CD4-positive, alpha-beta T cell treated with Interleukin-17A for 1 hour (primary cell): ENCODE measurements around the gene CRYL1.

Source experiments
- DNase-seq: peaks from one replicate; pipeline ENCODE4 v3.0.0-alpha.2; 2020

CRYL1 gene

DNA sequence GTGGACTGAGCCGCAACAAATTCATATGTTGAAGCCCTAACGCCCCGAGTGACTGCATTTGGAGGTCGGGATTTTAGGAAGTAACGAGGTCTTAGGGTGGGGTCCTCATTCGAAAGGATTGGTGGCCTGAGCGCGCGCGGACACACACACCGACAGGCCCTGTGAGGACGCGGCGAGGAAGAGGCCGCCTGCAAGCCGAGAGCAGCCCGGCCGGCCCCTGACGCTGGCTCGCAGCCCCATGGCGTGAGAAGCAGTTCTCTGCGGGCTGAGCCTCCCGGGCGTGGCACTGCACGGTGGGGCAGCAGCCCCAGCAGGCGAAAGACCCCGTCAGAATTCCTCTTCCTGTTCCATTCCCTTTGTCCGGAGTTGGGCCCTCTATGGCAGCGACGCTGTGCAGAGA lies 131.2 kb downstream of the CRYL1 start:
- DNase-seq, result no peak

DNA sequence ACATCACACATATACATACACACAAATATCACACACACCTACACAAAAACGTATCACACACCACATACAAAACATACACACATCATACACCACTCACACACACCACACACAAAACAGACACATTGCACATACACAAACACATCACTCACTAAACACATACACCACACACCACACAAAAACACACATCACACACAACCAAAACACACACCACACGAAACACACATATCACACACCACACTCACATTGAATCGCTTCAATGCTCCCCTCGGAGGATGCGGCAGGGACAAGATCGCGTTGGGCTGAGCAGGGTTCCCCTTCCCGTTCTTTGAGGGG lies 131.5 kb downstream of the CRYL1 start:
- no peak for DNase-seq

DNA sequence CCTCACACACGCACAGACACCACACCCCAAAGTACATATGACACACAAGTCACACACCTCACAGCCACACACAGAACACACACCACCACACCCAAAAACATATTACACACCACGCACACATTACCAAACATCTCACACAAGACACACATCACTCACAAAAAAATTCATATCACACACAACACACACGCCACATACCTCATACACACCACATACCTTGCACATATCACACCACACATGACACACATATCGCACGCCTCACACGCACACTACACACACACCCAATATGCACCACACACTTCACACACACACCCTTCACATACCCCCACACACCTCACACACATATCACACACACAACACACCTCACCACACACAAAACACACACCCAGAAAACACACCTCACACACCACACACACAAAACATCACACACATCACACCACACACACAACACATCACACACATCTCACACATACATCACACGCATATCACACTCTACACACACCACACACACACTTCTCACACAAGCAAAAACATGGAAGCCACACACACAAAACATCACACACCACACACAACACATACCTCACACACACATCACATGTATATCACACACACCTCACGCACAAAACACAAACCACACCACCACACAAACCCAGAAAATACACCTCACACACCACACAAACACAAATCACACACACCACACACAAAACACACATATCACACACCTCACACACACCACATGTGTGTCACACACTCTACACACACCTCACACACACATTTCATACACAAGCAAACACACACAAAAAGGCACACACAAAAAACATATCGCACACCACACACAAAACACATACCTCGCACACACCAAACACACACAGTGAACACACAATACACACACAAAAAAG lies 132.1 kb downstream of the CRYL1 start:
- no peak for DNase-seq

DNA sequence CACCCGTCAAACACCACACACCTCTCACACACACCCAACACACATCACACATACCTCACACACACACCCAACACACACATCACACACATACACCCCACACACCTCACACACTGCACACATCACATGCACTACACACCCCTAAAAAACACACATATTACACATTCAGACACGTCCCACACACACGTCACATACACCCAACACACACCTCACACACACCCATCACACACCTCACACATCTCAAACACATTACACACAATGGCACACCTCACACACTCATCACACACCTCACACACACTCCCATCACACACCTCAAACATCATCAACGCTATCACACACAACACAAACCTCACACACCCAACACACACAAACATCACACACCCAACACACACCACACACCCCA lies 133.1 kb downstream of the CRYL1 start:
- DNase-seq, result no peak

DNA sequence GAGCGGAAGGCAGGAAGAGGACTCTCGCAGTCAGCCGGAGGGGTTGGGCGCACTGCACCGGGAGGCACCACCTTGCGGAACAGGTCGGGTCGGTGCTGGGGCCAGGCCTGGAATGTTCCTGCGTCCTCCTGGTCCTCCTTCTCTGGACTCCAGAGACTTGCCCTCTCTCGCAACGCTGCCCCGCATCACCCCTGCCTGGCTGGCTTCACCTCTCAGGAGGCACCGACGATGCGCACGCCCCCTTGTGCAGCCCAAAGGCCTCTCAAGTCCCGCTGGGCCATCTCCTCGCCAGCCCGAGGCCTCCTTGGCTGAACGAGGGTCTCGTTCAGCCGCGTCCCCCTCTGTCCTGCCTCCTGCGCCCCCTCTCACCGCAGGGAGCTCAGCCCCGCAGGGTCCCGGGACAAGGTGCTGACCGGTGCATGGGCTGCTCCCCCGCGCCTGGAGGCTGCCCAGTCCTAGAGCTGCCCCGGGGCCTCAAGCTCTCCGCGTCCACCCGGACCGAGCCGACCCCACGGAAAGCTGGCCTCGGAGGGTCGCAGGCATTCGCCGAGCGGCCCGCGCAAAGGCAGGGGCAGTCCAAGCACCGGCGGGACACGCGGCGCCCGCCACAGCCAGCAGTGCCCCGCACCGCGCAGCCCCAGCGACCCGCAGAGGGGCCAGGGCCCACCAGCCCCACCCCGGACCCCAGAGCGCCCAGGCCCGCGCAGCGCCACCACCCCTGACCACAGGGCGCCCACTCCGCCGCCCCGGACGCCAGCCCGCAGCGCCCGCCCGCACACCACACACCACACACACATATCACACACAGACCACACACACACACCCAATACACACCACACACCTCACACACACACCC lies 133.8 kb downstream of the CRYL1 start:
- no peak for DNase-seq

DNA sequence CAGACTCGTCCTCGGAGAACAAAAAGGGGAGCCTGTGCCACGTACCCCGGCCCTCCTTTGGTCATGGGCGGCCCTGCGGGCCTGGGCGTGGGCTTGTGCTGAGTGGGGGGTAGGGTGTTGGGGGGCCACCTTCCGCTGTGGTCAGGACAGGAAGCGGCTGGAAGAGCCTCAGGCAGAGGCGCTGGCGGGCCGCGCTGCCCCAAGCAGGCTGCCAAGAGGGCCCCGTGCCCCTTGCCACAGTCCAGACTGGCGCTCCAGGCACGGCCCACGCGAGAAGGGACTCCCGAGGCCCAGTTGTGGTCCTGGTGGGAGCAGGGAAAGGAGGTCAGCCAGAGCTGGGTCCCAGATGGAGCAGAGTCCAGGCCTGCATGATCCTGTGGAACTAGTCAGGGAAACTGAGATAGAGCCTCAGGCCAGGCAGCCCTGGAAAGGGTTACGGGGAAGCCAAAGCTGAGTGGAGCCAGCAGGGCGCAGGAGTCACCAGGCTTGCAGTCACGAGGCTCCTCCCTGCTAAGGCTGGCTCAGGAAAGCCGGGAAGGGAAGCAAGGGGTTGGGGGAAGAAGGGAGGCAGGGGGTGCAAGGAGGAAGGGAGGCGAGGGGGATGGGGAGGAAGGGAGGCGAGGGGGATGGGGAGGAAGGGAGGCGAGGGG lies 135.0 kb downstream of the CRYL1 start:
- no peak for DNase-seq

GRCh38 chr13:20389696-20390525 lies 135.7 kb downstream of the CRYL1 start:
- no peak for DNase-seq

DNA sequence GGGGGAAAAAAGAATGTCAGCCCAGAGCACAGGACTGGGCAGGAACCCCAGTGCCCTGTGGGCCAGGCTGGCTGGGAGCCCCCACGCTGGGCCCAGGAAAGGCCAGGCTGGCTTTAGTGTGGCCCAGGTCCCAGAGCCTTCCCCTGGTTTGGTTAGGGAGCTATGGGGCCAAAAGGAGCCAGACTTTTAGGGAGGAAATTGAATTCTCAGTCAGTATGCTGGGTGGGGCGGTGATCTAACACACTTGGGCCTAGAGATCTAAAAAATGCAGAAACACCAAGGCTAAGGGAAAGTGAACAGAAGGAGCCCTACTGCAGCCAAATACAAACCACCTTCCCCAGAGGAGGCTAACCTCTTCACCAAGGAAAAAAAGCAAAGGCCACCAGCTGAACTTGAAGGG lies 137.5 kb downstream of the CRYL1 start:
- DNase-seq, result no peak

DNA sequence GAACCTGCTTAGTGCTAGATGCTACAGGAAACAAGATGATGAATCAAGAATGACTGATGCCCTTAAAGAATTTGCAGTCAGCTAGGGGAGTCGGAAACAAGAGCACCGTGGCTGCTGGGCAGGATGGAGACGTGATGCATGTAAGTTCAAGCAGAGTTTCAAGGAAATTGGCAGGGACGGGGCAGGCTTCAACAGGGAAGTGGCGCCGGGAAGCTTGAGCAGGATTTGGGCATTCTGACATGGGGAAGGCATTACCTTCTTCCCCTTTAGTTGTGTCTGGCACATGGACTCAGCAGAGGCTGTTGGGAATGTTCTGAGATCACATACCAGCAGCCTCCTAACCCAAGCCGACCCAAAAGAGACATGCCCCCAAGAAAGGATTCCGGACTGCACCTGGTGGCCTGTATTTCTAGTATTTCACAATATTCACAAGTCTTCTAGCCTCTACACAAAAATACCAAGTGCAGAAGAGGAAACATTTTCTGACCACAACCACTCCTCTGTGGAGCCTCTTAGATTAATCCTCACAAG lies 138.2 kb downstream of the CRYL1 start:
- DNase-seq, result no peak

DNA sequence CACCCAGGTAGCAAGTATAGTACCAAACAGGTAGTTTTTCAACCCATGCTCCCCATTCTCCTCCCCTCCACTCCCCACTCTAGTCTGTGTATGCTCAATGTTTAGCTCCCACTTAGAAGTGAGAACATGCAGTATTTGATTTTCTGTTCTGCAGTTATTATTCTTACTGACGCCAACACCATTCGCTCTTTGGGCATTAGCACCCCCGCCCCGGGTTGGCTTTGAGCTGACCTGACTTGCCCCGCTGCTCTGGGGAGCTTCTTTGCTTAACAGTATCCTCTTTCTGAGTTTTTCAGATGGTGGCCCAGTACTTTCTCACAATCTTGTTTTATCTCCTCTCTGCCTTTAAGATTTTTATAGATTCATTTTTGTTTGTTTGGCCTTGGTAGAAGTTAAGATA lies 138.7 kb downstream of the CRYL1 start:
- DNase-seq, result no peak

DNA sequence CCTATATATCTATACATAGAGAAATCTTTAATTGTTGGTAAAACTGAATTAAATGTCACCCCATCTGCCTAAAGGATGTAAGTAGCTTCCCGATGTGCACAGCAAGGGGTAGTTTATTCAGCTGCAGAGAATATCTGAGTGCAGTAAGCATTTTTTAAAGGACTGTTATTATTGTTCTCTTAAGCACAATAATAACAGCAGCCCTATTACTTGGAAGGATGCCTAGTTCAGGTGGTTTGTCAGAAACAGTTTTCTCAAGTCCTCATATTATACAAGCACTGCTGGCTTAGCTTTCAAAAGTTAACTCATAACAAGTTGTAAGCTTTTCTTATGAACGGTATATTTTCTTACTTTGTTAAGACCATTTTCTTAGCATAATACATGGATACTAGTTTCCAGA lies 142.6 kb downstream of the CRYL1 start:
- no peak for DNase-seq

DNA sequence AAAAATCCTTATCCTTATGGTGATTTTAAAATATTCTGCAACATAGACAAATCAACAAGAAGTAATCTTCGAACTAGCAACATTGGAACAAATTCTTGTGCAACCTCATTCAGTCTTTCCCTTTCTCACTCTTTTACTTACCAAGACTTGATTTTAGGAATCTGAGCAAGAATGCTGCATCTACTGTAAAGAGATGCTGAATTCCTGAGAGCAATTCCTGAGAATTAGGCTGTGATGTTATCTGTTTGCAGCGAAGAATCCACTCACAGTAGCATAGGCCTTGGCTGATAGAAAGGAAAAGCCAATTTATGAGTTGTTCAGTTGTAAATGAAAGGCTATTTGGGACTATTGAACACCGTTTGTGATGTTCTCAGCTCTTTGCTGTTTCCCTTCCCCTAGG lies 144.3 kb downstream of the CRYL1 start:
- no peak for DNase-seq

- DNase-seq, result no peak
Observed at GRCh38 chr13:20378721-20379120, 146.9 kb downstream of the CRYL1 start.

- no peak for DNase-seq
Observed at GRCh38 chr13:20377720-20378119, 147.9 kb downstream of the CRYL1 start.

- DNase-seq, result no peak
Observed at GRCh38 chr13:20375871-20376270, 149.8 kb downstream of the CRYL1 start.

DNA sequence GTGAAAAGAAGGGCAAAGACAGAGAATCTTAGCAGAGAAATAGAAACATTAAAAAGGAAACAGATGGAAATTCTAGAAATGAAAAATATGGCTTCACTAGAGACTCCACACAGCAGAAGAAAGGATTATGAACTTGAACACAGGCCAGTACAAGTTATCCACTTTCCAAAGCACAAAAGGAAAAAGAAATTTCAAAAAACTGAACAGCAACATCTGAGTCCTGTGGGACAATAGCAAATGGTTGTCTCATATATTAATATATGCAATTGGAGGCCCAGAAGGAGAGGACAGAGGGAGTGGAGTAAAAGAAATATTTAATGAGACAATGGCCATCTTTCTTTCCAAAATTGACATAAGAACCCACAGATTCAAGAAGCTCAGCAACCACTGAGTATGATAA lies 151.8 kb downstream of the CRYL1 start:
- no peak for DNase-seq

DNA sequence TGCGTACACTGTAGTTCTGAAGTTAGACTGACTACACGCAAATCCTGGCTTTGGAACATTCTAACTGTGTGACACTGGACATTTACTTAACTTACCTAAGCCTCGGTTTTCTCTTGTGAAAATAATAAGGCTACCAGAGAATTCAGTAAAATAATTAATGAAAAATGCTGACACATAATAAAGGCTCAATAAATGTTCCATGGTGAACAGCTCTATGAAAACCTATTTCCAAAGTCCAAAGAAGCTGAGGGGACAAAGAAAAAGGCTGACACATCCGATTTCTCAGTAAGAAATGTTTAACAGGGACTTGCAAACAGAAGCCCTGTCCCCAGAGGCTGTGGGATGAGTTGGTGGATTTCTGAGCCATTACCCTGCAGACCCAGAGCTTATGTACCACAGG lies 153.8 kb downstream of the CRYL1 start:
- no peak for DNase-seq

DNA sequence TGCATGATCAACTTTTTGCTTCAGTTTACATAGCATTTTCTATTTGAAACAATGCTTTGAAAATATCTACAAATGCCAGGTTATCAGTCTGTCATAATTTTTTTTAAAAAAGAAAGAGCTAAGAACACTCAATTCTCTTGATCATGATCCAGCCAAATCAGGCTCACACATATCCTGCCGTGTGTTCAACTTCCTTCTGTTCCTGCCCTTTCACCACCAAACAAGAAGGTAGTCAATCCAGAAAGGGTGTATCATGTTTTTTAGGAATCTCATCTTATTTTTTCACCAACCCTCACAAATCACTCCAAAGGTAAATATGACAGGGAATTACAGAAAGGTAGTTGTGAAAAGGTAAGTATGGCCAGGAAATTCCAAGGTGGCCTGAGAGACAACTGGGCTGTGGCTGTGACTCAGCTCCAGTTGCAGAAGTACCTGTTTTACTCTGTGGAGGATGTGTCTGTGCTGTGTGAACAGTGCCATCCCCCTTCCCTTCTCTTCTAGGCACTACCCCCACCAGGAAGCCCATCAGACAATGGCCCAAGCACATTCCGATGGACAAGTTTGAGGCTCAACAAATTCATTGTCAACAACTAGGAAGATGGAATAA lies 154.7 kb downstream of the CRYL1 start:
- DNase-seq, result no peak

DNA sequence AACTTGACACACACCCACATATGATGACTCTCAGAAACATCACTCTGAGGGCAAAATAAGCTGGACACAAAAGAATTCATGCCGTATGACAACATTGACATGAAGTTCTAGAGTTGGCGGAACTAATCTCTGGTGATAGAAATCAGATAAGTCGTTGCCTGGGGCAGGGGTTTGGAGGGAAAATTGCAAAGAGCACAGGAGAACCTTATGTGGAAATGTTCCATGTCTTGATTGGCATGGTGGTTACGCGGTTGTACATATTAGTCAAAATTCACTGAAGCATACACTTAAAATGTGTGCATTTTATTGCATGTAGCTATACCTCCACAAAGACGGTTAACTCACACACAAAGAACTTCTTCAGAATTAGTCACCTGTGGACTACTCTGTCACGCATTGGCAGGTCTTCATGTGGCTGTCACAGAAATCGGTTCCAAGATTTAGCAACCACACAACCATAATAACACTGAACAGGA lies 155.7 kb downstream of the CRYL1 start:
- no peak for DNase-seq

- DNase-seq, result no peak
Observed at GRCh38 chr13:20366056-20366455, 159.6 kb downstream of the CRYL1 start.

DNA sequence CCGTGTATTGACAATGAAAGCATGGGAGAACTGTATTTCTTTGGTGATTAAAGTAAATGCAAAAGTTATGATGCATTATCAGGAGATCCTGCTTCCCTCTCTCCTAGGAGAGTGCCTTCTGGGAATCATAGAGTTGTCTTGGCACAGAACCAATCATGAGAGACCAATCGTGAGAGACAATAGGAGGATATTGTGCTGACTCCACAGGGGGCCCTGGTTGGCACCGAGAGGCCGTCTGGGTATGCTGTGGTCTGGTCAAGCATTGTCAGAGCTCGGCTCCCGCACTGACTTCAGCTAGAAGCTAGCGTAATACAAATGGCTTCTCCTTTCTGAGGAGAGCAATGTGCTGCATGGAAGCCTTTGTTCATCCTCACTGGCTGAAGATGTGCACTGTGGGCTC lies 162.1 kb downstream of the CRYL1 start:
- no peak for DNase-seq

GRCh38 chr13:20363172-20363571 lies 162.5 kb downstream of the CRYL1 start:
- no peak for DNase-seq
